HG03439 (cell line): ENCODE data around the gene IRX1.

Source experiments
- ATAC-seq: cut with Tn5 transposase; IDR thresholded peaks from one replicate; pipeline ENCODE4 v1.9.1; 2021; ENCODE audit warnings: mild to moderate bottlenecking, moderate library complexity; ENCODE audit not compliant: unreplicated experiment

The IRX1 gene

GRCh38 chr5:3595006-3595961 lies at the start of gene IRX1:
IRX1 (plus strand) TSS chr5:3595832; CDS start chr5:3596106, 274 bp downstream.
- ATAC-seq: no peak

DNA sequence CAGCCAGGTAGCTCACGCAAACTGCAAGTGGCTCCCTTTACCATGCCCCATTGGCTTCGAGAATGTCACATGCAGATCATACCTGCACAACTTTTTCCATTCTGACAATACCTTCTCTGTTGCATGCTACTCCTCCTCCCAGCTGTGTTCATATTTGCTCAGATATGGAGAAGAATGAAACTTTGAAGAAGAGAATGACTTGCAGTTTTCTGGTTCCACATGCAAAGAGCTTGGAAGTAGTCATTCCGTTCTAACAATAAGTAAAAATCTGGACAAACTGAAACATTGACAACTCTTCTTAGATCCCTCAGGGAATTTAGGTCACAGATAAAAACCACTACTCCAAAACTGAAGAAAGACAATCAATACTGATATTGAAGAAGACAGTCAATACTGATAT lies 49.6 kb upstream of the IRX1 start:
- ATAC-seq: no peak

DNA sequence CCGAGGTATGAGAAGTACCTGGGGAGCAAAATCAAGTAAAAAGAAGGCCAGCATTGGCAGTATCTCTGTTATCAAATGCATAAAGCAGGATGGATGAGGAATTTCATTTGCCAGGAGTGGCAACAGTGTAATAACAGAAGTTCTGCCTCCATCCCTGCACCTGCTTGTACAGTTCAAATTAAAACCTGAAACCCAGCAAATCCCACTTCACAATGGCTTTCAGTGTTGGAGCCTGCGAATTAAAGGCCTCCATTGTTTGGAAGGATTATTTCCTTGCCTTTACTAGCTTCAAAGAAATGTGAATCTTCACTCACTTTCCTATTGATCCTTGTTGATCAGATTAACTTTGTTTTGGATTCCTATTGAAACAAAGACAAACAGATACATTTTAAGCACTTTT lies 31.5 kb upstream of the IRX1 start:
- no peak for ATAC-seq

GRCh38 chr5:3564827-3565518 lies 30.7 kb upstream of the IRX1 start:
- no peak for ATAC-seq

DNA sequence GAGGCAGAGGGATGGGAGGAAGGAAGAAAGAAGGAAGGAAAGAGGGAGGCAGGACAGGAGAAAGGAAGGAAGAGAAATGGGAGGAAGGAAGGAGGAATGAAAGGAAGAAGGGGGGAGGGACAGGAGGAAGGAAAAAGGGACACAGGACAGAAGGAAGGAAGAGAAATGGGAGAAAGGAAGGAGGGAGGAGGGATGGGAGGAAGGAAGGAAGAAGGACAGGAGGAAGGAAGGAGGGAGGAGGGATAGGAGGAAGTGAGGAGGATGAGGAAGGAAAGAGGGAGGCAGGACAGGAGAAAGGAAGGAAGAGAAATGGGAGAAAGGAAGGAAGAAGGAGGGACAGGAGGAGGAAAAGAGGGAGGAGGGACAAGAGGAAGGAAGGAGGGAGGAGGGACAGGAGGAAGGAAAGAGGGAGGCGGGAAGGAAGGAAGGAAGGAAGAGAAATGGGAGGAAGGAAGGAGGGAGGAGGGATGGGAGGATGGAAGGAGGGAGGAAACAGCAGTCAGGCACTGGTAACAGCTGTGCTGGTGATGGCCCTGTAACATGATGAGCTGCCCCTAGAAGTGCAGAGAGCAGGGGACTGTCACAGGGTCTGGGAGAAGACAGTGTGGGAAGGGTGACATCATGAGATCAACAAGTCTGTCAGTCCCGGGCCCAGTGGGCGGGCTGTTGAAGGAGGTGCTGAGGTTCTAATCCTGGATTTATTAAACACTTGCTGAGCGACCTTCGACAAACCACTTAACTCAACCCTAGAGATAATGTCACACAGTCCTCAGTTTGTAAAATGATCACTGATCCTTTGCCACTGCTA lies 10.7 kb upstream of the IRX1 start:
- ATAC-seq: no peak

DNA sequence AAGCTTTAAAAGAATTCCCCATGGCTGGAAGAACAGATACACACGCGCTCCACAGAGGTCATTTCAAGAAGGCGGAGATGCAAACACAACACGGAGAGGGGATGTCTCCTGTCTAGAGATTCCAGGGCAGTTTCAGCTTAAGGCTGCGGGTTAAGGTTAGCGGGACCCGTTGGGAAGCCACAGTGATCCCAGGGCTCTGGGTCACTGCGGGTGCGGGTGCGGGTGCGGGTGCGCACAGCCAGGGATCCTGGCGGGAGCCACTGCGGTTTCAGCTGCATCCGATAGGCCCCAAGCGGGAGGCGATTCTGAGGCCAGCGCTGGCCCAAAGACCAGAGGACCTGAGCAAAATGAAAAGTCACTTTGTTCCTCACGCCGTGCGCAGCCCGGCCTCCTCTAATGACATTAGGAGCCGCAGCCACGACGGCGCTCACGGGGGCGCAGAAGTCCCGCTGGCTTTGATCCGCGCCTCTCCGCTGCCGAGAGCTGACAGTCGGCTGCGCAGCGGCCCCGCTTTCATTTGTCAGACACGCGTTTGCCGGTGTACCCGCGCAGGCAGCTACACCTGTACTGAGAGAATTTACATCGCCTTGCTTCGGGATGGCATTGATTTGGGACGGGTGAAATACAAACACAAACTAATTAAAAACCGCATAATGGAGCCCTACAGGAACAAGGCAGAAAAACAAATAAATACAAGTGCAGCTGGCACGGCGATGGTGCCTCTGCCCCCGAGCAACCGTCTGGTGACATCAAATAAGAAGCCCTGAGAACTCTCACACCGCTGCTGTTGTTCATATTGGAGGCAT lies 5.3 kb upstream of the IRX1 start:
- no peak for ATAC-seq

DNA sequence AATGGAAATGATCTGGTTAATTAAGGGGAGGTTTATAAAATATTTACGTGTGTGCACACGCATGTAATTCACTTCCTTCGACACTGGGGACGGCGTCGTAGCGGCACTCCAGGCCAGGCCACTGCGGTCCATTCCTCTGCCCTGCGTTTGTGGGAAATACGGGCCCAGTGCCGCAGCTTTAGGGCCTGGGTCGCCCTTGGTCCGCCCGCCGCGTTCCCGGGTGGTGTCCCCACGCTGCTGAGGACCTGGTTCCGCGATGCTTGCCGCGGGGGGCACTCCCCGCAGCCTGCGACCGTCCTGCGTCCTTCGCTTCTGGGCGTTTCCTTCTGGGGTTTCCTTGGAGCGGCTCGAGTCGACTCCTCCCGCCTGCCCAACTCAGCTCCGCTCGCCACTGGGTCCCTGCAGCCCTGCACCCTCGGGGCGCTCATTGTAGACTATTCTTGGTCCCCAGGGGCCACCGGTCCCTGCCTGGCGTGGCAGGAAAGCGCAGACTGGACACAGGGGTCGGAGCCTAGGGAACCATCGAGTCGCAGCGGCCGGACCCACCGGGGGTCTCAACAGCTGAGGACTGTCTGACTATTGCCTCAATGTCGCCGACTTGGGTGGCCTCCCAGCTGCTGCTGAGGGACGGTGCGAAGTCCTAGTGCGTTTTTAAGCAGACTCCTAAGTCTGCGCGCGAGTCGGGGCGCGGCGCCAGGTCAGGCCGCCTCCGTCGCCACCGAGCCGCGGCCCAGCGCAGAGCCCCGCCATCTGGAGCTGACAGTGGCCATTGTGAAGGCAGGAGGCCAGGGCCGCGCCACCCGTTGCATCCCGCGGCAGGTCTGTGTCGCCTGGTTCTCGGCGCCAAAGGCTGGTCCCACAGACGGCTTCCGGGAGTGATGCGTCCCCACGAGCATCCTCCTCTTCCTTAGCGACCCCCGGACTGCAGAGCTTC lies 4.4 kb upstream of the IRX1 start:
- no peak for ATAC-seq

- no peak for ATAC-seq
Measured at GRCh38 chr5:3592298-3592697, 3.3 kb upstream of the IRX1 start.

DNA sequence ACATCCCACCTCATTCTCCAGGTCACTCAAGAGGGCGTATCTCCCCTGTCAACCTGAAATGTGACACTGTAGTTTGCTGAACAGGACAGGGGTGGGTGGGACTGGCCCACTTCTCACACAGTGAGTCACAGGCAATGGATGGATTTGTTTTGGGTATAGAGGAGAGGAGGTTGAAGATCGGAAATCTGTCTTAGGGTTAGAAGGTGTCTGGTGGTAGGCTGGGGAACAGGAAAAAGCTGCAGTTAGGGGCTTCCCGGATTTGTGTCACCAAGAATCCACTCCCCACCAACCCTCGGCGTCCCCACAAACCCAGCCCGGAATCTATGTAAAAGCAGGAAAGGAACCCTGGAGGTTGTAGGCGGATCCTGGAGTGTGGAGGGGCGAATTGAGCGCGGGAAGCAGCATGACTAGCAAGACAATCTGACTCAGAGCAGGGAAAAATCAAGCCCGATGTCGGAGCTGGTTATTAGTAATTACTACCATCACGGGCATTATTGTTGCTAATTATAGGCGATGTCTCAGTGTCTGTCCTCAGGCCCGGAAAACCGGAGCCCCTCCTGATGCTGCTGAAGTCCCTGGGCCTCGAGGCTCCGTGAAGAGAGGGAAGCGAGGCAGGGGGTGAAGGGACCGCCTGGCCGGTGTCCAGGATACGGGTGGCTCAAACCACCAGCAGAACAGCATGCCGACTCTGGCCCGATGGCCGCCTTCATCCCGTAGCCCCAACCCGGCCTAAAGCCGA lies 1.7 kb upstream of the IRX1 start:
- no peak for ATAC-seq

GRCh38 chr5:3594510-3595005 lies 1.1 kb upstream of the IRX1 start:
- ATAC-seq: no peak

DNA sequence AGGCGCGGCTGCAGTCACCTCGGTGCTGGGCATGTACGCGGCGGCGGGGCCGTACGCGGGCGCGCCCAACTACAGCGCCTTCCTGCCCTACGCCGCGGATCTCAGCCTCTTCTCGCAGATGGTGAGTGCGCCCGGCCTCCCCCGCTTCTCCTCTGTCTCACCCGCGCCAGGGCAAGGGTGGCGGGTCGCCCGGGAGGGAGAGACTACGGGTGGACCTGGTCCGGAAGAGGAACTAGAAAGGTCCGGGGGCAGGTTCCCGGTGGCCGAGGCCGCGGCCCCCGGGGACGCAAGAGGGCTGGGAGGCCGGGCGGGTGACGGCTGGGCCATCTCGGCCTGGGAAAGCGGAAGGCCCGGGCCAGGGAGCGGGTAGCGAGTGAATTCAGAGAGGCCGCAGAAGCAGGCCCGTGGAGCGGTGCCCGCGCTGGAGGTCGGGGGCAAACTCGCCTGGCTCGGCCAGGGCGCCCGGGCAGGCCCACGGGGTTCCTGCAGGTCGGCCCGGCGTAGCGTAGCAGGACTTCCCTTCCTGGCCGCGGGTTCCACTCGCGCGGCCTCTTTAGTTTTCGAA lies 711 bp downstream of the IRX1 start:
- ATAC-seq: no peak

DNA sequence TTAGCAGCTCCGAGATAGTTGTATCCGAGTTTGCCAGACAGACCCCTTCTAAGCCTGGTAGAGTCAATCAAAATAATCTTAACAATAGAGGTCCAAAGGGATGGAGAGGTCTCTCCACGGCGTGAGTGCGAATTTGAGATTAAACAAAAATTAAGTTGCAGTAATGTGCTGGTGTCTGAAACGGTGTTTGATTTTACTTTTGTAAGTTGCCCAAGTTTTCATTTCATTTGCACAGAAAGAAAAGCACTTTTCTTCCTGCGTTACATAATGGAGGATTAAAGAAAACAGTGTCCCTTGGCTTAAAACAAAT lies 1.2 kb downstream of the IRX1 start:
- ATAC-seq: no peak

- ATAC-seq: no peak
Measured at GRCh38 chr5:3597167-3598007, 1.8 kb downstream of the IRX1 start.

- ATAC-seq: no peak
Measured at GRCh38 chr5:3598207-3598606, 2.6 kb downstream of the IRX1 start.

DNA sequence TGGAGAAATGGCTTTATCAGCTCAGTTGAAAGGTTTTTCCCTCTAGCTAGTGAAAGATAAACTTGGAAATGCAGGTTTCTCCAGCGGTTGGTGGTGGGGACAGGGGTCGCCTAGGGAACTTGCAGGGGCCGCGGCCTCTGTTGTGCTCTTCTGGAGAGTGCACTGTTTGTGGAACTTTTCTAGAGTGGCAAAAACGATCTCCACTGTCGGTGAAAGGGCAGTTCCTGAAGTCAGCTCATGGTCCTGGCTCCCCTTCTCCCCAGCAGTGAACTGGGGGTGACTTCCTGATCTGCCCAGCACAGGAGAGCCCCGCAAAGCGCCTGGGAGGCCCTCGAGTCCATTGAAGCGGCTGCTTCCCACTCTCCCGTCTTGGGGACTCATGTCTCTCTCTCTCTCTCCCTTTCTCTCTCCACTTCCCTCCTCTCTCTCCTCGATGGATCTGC lies 3.2 kb downstream of the IRX1 start:
- no peak for ATAC-seq

GRCh38 chr5:3599226-3600105 lies 3.8 kb downstream of the IRX1 start:
- ATAC-seq: no peak
